GM18508 (cell line): ENCODE data around the gene SERTAD1.

Source experiments
- ATAC-seq: cut with Tn5 transposase; IDR thresholded peaks from one replicate; pipeline ENCODE4 v1.9.1; 2021; ENCODE audit warnings: moderate number of reproducible peaks; ENCODE audit not compliant: insufficient read depth, unreplicated experiment

Gene SERTAD1

DNA sequence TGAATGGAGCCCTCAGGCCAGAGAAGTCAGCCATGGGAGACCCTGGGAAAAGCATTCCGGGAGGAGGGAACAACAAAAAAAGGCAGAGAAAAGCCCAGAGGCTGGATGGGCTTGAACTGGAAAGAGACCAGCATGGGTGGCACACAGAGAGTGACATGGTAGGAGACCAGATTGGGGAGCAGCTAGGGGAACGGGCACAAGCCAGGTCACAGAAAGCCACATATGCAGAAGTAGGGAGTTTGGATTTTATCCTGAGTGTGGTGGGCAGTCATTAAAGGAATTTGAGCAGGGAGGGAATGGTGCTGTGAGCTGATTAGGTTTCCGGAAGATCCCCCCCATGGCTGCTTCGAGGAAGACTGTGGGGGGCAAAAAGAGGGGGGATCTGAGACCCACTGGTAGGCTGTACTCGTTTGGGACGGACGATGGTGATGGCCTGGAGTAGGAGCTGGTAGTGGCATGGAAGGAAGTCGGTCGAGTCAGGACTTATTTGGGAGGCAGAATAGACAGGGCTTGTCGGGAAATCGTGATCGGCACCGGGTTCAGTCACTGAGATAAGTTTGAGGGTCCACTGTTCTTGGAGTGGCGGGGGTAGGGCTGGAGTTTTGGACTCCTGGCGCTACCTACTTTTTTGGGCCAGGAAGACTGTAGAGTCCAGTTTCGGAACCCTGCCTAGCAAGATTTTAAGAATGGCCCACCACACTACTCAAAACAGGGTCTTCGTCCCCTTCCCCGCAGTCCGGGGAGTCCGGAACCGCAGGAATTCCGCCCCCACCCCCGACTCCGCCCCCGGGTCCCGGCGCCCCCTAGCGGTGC lies 949 bp downstream of the SERTAD1 start:
- ATAC-seq = no peak

DNA sequence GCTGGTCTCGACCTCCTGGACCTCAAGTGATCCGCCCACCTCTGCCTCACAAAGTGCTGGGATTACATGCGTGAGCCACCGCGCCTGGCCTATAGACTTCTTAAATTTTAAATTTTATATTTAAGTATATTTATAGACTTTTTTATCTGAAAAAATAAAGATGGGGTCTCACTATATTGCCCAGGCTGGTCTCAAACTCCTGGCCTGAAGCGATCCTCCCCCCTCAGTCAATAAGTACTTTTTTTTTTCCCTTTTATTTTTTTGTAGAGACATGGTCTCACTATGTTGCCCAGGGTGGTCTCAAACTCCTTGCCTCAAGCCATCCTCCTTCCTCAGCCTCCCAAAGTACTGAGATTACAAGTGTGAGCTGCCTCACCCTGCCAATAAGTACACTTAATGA lies 1.9 kb downstream of the SERTAD1 start:
- ATAC-seq = no peak

DNA sequence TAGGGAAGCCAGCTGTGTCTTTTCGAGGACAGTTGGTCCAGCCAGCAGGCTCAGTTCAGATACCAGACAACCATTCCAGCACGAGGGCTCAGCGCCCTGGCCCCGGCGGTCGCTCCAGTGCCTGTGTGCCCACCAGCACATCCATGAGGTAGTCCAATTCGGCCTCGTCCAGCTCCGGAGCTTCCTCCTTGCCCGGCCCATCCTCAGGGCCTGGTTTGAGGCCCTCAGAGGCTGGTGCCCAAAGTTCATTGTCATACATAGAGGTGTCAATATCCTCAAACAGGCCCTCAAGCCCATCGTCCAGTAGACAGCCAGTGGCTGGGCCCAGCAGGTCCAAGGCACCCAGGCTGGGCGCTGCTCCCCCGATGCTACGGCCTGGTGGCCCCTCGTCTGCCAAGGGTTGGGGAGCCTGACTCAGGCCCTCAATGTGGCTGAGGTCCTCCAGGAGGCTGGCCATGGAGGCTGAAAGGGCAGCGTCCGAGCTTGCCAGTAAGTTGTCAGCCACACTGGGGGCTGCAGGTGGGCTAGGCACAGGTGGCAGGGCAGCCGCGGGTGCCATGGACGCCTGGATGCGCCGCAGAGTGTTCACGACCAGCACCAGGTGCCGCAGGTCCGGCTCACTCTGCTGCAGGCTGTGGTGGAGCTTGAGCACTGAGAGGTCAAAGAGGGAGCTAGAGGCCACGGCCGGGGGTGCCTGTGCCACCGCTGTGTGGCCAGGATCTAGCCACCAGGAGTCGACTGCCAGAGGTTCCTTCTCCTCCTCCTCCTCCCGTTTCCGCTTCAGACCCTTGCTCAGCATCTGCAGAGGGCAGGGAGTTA lies 2.8 kb downstream of the SERTAD1 start:
- ATAC-seq = no peak

DNA sequence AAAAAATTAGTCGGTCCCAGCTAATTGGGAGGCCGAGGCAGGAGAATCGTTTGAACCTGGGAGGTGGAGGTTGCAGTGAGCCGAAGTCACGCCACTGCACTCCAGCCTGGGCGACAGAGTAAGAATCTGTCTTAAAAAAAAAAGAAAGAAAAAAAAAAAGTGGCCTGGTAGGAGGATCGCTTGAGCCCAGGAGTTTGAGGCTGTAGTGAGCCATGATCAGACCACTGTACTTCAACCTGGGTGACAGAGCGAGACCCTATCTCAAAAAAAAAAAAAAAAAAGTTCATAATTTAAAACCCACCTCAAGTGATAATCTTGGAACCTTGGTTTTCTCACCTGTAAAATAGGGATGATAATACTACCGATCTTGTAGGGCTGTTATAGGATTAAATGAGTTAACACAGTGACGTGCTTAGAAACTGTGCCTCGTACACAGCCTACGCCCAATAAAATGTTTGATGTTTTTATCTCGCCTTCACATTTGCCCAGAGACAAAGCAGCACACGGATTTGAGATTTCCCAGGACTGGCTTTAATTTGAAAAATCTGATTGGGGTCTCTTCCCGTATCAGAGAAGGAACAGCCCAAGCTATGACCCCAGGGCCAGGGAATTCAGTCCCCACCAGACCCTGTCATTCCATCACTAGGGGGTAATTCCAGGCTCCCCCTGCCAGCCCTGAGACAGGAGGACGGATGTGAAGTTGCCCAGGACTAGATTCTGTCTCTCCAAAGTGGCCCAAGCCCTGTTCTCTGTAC lies 3.6 kb downstream of the SERTAD1 start:
- ATAC-seq = no peak

DNA sequence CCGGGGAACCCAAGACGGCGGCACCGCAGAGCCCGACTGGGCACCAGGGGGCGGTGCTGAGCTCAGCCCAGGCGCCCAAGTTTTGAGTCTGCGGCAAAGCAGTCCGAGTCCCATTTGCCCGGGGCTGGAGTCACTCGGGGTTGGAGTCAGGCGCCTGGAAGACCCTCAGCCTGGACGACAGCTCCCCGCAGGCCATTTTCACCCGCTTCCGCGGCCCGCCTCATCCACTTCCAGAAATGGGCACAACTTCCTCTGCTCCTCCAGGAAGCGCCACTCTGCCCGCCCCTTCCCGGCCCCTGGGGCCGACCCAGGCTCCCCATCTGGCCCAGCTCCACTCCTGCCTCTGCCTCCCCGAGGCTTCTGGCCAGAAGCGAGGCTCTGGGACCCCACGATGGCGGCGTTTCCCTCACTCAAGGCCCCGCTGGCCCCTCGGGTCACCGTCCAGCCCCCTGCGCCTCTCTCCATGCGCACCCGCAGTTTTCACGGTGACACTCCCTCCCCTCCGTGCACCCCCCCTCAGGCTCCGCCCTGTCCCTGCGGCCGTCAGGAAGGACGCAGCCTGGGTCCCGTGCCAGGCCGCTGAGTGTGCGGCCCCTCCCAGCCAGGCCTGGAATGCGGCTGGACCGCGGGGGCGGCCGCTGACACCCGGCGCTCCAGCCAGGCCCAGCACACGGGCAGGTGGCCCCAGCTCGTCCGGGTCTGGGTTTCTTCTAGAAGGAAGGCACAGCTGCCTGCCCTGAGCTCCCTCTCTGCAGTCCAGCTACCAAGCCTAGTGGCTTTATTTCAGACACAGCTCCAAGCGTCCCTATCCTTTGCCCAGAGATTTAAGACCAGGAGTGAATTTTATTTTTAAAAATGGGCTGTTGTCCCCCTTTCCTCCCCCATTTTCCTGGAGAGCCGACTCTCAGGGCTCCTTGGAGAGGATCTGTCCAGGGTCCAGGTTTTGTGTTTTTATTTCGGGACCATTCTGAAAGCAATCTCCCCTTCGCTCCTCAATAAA lies 4.7 kb downstream of the SERTAD1 start:
- no peak for ATAC-seq

DNA sequence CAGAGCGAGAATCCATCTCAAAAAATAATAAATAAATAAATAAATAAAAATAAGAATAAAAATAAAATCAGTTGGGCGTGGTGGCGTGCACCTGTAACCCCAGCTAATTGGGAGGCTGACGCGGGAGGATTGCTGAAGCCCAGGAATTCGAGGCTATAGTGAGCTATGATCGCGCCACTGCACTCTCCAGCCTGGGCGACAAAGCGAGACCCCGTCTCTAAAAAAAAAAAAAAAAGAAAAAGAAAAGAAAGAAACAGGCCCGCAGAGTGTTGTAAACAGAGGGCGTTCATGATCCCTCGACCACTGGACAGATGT lies 5.4 kb downstream of the SERTAD1 start:
- ATAC-seq = no peak

DNA sequence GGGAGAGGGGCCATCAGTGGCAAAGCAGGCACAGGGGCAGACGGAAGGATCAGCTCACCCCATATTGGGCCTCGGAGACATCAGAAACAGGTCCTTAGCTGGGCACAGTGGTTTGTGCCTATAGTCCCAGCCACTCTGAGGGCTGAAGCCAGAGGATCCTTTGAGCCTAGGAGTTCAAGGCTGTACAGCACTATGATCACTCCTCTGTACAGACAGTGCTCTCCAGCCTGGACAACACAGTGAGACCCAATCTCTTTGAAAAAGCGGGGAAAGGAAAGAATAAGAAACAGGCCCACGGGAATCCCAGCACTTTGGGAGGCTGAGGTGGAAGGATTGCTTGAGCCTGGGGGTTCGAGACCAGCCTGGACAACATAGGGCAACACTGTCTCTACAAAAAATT lies 6.0 kb downstream of the SERTAD1 start:
- no peak for ATAC-seq

DNA sequence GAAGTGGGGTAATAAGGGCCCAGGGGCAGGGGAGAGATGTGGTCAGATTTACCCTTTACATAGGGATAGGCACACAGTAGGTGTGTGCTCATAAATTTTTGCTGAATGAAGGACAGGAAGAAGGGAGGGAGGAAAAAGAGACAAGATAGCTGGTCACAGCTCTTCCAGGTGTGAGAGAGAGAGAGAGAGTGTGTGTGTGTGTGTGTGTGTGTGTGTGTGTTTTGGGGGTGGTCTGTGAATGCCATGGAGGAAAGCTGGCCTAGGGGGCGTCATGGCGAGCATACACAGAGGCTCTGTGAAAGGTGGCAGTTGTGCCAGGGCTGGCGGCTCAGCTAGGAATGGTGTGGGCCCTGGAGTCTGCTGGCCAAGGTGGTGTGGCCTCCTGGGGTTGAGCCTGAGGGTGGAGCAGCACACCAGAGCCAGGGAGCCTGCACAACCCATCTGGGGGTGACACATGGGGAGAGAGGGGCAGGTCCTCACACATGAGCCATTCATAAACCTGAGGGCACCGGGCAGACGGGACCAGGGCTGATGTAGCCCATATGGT lies 6.7 kb downstream of the SERTAD1 start:
- ATAC-seq = no peak

DNA sequence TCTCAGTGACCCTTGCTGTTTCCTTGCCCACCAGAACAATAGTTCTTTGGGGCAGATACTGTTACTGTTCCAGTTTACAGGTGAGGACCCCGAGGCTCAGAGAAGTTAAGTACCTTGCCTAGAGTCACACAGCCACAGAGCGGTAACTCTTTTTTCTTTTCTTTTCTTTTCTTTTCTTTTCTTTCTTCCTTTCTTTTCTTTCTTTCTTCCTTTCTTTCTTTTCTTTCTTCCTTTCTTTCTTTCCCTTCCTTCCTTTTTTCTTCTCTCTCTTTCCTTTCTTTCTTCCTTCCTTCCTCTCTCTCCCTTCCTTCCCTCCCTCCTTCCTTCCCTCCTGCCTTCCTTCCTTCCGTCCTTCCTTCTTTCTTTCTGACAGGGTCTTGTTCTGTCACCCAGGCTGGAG lies 7.8 kb downstream of the SERTAD1 start:
- no peak for ATAC-seq

DNA sequence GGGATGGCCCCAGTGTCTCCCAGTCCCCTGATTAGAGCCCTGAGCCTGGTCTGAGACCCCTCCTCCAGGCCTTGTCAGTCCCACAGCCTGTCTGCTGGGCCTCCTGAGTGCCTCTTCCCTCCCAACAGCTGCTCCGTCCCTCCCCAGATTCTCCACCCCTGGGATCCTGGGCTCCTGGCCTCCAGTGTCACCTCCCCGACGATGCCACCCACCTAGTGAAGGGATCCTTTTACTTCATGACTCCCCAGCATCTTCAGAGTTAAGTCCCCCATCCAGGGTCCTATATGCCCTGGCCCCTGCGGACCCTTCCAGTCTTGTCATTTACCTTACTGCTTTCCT lies 8.2 kb downstream of the SERTAD1 start:
- ATAC-seq = no peak

DNA sequence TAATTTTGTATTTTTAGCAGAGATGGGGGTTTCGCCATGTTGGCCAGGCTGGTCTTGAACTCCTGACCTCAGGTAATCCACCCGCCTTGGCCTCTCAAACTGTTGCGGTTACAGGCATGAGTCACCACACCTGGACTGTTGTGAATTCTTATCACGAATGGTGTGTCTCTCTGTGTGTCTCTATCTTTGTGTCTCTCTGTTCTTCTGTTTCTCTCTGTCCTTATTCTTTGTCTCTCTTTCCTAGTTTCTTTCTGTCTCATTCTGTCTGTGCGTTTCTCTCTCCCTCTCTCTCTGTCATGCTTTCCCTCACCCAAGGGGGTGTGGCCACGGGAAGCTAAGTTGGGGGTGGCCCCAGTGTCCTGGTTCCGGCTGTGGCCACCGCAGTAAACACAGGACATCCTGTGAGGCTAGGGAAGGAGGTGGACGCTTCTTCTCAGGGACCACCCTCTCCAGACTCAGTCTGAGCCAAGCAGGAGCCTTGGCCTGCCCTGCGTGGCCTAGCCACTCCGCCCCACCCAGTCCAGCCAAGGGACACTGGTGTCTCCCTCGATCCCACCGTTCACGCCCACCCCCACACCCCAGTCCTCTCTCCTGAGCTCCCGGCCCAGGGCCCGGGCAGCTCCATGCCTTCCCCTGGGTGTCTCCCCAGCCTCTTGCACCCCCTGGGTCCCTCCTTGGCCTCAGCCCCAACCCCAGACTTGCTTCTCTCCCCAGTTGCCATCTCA lies 8.7 kb downstream of the SERTAD1 start:
- ATAC-seq = no peak

DNA sequence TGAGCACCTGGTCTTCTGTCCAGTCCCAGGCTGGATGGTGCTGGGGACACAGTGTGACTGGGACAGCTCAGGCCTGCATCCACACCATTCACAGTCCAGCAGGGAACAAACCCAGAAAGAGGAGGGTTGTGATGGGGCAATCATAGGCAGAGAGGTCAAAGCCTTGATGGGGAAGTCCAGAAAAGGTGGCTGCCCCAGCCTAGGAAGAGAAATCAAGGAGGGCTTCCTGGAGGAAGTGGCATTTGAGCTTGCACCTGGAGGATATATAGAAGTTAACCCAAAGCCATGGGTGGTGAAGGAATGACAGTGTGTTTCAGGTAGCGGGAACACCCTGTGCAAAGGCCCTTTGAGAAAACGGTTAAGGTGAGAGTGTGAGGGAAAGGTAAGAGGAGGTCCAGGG lies 10.0 kb downstream of the SERTAD1 start:
- ATAC-seq = no peak

DNA sequence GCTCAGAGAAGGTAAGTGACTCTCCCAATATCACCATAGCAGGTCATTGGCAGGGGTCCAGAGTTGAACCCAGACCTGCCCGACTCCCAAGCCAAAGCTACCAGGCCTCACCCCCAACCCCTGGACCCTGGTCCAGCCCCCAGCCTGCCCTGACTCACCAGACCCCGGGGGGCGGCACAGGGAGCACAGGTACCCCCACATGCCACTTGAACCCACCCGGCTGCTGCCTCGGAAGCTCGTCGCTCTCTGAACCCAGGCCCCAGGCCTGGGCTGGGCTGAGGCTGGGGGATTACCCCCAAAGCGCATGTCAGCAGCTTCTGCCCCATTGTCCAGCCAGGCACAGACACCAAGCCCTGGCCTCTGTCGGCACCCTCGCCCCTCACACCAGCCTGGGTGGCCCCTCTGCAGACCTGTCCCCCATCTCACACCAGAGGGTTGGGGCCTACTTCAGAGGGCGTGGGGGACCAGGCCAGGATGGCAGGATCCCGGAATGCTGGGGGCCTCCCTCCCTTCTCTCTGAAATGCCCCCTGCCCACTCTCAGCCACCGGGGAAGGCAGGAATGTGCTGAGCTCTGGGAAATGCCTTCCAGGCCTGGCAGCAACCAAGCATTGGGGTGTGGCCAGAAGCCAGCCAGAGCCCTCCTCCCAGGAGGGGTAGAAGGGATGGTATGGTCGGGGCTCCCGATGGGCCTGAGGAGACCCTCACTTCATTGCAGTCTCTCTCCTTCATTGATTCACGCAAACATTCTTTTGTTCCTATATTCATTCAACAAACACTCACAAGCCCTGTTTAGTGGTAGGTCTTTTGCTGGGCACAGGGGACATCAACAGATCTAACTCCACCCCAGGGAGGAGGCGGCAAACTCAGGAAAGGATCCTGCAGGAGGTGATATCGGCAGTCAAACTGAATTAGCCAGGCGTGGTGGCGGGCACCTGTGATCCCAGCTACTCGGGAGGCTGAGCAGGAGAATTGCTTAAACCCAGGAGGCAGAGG lies 11.0 kb downstream of the SERTAD1 start:
- ATAC-seq = no peak

DNA sequence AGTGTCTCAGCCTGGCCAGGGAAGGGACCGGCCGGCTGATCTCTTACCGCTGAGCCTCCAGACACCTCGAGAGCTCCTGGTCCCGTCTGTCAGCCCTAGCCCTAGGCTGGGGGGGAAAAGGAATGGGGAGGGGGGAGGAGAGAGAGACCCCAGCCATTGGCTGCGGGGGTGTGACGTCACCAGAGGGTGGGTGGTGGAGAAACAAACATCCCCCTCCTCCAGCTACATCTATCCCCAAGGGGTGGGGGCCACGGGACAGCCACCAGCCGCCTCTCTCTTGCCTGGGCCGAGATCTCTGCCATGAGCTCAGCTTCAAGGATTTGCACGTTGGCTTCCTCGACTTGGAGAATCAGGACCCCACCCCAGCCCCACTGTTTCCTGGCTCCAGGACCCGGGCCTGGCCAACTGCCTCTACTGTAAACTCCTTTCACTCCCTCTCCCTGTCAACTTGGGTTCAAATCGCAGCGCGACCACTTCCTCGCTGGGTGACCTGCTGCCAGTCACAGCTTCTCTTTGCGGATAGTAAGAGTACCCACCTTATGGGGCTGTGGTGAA lies 12.4 kb downstream of the SERTAD1 start, which contains the start of gene PRX:
Gene PRX (minus strand): TSS at position 88 of the 555 bp plus-strand sequence. CDS start 5,446 bp downstream, outside the sequence.
- ATAC-seq = no peak

DNA sequence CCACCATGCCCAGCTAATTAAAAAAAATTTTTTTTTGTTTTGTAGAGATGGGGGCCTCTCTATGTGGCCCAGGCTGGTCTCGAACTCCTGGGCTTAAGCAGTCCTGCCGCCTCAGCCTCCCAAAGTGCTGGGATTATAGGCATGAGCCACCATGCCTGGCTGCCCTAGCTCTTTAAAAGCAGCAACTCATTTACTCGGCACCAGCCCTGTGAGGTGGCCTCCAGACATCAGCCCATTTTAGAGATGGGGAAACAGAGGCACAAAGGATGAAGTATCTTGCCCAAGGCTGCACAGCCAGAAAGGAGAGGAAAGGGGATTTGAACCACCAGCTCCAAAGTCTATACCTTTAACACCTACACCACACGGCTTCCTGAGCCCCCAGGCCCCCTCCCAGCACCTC lies 12.9 kb downstream of the SERTAD1 start:
- no peak for ATAC-seq

DNA sequence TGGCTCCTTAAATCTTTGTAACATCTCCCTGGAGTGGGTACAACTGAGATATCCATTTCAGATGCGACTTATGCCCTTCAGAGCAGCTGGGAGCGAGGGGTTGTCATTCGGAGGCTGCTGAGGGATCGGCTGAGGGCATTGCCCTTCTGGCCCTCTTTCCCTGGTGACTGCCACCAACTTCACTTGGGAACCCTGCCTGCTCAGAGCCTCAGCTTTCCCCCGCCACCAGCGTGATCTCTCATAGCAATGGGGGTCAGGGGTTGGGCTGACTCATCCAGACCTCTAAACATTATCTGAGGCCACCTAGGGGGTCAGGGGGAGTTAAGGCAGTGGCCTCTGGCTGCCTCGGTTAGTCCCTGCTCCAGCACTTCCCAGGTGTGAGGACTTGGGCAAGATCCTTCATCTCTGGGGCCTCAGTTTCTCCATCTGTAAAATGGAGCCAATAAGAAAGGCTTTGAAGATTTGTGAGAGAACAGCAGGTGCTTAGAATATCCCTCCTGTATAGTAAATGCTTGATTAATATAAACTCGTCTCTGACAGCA lies 13.8 kb downstream of the SERTAD1 start:
- no peak for ATAC-seq

DNA sequence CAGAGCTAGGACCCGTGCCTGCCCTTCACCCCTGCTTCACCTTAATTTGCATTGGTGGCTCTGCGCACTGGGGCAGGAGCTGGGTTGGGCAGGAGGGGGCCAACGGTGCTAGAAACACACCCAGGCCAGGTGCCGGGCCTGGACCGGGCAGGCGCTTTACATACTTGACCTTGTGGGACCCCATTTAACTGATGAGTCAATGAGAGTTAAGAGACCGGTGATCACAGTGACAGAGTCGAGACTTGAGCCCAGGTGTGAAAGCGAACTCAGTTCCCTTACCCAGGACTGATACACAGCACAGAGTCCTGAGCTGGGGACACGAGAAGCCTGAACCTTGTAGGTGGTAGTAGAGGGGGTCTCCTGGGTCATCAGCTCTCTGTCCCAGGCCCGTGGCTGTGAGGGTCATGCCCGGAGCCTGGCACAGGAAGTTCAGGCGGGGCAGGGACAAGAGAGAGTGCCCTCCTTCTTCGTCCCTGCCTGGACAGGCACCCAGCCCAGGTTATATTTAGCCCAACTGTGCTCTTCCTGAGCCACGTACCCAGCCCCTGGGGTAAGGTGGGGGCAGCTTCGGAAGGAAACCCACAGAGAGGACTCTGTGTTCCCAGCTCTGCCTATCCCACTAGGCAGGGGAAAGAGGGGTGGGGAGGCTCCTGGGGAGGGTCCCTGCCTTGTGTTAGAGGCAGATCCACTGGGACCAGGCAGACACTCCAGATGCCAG lies 14.5 kb downstream of the SERTAD1 start:
- no peak for ATAC-seq
